Cardiac fibroblast (primary cell): ENCODE results near the gene HHAT.

ENCODE experiments used
- DNase-seq, 2 donors: peaks; one replicate each; pipeline versions ENCODE4 v3.0.0 to v3.0.0-alpha.2; 2010; ENCODE audit warnings: low read depth in 2 of 2
- H3K4me3 ChIP-seq, 2 donors: replicated peaks in 1 of 2; 1 replicate in 1 of 2; 2 replicates in 1 of 2; pipeline ENCODE4 v1.5.1; 2011; ENCODE audit warnings: low read depth in 2 of 2, low read length in 2 of 2, mild to moderate bottlenecking in 2 of 2, moderate library complexity in 1 of 2
- TF ChIP-seq, protein P1 (sequence below): IDR thresholded peaks from one replicate; pipeline ENCODE4 v1.5.1; 2011; ENCODE audit warnings: low read depth, mild to moderate bottlenecking, low read length, inconsistent platforms

The HHAT gene

DNA sequence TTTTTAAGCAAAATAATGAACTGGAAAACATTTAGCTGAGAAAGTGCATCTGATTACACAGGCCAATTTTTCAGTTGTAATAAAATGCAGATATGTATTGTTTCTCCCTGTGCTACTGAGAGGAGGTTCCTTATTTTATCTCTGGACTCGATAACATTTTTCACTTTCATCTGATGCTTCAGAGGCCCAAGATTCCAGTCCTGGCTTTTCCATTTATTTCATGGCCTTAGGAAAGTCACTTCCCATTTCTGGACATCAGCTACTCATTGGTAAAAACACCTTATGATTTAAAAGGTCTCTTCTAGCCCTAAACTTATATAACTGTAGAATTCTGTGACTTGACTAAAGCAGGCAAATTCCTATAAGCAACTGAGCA lies 203.5 kb downstream of the HHAT start:
- no peak for DNase-seq
- TF ChIP-seq, protein P1, sequence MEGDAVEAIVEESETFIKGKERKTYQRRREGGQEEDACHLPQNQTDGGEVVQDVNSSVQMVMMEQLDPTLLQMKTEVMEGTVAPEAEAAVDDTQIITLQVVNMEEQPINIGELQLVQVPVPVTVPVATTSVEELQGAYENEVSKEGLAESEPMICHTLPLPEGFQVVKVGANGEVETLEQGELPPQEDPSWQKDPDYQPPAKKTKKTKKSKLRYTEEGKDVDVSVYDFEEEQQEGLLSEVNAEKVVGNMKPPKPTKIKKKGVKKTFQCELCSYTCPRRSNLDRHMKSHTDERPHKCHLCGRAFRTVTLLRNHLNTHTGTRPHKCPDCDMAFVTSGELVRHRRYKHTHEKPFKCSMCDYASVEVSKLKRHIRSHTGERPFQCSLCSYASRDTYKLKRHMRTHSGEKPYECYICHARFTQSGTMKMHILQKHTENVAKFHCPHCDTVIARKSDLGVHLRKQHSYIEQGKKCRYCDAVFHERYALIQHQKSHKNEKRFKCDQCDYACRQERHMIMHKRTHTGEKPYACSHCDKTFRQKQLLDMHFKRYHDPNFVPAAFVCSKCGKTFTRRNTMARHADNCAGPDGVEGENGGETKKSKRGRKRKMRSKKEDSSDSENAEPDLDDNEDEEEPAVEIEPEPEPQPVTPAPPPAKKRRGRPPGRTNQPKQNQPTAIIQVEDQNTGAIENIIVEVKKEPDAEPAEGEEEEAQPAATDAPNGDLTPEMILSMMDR, result no peak
- H3K4me3 ChIP-seq, result no peak overlapping the region

DNA sequence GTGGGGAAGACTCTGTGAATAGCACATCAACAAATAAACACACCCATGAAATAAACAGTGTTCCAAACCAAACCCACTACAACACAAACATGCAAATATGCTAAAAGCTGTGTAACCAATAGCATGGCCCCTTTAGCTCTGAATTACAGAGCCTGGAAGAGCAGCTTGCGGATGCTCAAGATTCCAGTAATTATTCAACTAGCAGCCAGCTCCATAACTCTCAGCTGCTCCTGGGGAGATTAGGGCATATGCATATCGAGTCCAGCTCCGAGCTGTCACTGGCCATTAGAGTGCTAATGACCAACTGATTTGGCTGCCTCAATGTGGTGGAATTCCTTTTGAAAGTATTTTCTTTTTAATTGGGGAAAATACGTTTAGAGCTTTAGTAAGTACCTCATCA lies 207.1 kb downstream of the HHAT start:
- TF ChIP-seq, protein P1, result no peak
- no peak for DNase-seq
- no peak overlapping the region for H3K4me3 ChIP-seq

DNA sequence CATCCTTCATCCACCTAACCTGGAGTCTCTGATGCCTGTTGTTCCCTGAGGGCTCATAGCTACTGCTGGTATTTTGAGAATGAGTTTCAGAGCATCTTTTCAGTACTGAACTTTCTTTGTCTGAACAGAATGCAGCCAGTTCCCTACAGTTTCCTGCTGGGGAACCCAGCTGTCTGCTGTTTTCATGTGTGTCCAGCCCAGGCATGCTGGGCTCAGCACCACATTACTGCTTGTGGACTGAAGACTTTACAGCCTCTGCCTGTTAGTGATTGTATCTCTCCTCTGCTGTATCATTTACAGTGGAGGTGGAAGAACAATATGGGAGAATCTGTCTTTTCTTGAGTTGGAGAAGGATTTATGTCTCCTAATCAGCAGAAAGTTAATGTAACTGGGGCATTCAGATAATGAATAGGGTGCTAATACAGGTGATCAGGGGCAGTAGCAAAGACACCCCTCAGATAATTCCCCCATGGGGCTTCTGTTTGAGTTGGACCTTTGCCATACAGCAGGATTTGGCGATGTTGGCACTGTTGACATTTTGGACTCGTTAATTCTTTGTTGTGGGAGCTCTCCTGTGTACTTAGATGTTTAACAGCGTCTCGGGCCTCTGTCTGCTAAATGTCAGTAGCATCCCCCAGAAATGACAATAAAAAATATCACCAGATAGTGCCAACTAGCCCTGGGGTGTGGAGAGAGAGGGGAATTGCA lies 207.7 kb downstream of the HHAT start:
- DNase-seq, result no peak
- TF ChIP-seq, protein P1, result no peak
- no peak overlapping the region for H3K4me3 ChIP-seq

DNA sequence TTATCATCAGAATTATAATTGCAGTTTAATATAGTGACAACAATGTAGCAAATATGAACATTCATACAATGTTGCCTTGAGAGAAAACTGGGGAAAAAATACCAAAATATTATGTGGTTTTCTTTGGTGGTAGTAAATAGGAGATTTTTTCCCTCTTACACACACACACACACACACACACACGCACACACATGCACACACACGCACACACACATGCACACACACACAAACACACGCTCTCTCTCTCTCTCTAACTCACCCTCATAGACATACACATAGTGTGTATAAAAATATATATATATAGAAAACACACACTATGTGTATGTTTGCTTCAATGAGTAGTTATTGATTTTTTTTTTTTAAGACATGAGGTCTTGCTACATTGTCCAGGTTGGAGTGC lies 211.6 kb downstream of the HHAT start:
- TF ChIP-seq, protein P1, result no peak
- DNase-seq, result no peak
- H3K4me3 ChIP-seq, result no peak overlapping the region

DNA sequence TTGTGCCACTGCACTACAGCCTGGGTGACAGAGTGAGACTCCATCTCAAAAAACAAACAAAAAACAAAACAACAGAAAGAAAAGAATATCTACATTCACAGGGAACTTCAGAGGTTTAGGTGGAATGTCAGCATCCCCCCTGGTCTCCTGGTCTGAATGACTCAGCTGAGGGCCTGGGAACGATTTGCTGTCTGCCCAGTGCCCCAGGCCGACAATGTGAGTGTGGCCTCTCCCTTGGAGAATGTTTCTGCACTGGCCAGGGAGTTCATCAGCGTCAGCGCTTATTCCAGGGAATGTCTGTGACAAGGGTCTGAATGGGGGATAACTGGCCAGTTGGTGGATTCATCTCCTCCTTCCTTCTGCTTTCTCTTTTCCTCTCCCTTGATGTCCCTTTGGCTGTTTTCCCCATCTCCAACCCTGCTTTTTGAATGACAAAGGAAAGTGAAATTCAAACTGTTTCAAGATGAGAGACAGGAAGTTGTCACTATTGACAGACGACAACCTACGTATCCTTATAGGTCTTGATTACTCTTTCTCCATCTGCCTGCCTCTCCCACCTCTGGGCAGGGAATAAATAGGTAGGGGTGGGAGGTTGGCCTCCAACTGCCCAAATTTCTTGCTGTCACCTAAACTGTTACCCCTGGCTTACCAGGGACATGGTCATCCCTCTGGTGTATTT lies 213.1 kb downstream of the HHAT start:
- DNase-seq, result no peak
- TF ChIP-seq, protein P1, result no peak
- no peak overlapping the region for H3K4me3 ChIP-seq

DNA sequence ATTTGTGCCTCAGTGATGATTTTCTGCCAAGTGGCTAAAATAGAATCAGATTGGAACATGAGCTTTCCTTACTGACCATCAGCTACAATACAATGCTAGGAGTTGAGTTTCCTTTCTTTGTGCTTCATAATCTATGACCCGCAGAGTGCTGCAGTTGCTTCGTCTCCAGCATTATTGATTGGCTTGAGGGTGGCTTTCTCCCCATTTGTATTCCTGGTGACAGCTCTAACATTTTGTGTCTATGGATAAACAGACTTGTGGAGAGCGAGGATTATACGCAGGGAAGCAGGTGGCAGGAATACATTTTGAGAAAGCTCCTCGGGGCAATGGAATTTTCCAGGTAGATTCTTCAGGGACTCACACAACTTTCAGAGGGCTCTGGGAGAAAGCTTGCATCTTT lies 223.2 kb downstream of the HHAT start:
- TF ChIP-seq, protein P1, result no peak
- H3K4me3 ChIP-seq, result no peak overlapping the region
- DNase-seq, result no peak
